H1 (cell line): ENCODE measurements around the gene PYY. TPM values are rescaled to one million over a fixed set of nuclear protein-coding genes. Genes with fewer than 3 reads are reported as not detected.

Source experiments
- CTCF ChIA-PET: fragments of 300-600 bp; sonication (Branson Sonifier 250); formaldehyde crosslinking; loops from one replicate; lab custom pipeline; 2021; ENCODE audit not compliant: partially characterized antibody; lab: Charles Lee
- POLR2A ChIA-PET: fragments of 300-600 bp; sonication (Branson Sonifier 250); formaldehyde crosslinking; loops from one replicate; lab custom pipeline; 2021; ENCODE audit warnings: inconsistent platforms; ENCODE audit not compliant: partially characterized antibody; lab: Charles Lee
- DNase-seq, 2 experiments: peaks; one replicate each; pipeline versions ENCODE4 v3.0.0 to v3.0.0-alpha.2; 2010 to 2022; ENCODE audit warnings: low spot score in 2 of 2, low read depth in 1 of 2, mixed read lengths in 1 of 2
- FAIRE-seq: peaks from 2 replicates; lab custom pipeline; 2011; peaks lifted over from hg19 to GRCh38; lab: Jason Lieb, UNC
- H2AFZ ChIP-seq: 2 replicates; pipeline ENCODE4 v1.8.1; 2012; ENCODE audit warnings: low read length, inconsistent platforms
- H2AK5ac ChIP-seq: 2 replicates; pipeline ENCODE4 v1.6.1; 2013; ENCODE audit warnings: low read depth, low read length
- H2BK120ac ChIP-seq: replicated peaks from 2 replicates; pipeline ENCODE3; 2013; ENCODE audit warnings: low read depth, low read length, inconsistent platforms
- H2BK12ac ChIP-seq: 2 replicates; pipeline ENCODE4 v1.6.1; 2013; ENCODE audit warnings: low read depth, low read length
- H2BK15ac ChIP-seq: 2 replicates; pipeline ENCODE4 v1.6.1; 2013; ENCODE audit warnings: low read length
- H2BK20ac ChIP-seq: 2 replicates; pipeline ENCODE4 v1.6.1; 2013; ENCODE audit warnings: low read length
- H2BK5ac ChIP-seq: 2 replicates; pipeline ENCODE4 v1.6.1; 2013; ENCODE audit warnings: low read depth, low read length
- H3K14ac ChIP-seq: 2 replicates; pipeline ENCODE4 v1.6.1; 2013; ENCODE audit warnings: inconsistent platforms; ENCODE audit not compliant: insufficient read length
- H3K18ac ChIP-seq: 2 replicates; pipeline ENCODE4 v1.6.1; 2013; ENCODE audit warnings: low read length; ENCODE audit errors: extremely low read depth
- H3K23ac ChIP-seq: 2 replicates; pipeline ENCODE4 v1.6.1; 2013; ENCODE audit warnings: inconsistent platforms; ENCODE audit not compliant: insufficient read length
- H3K23me2 ChIP-seq: 2 replicates; pipeline ENCODE4 v1.6.1; 2013; ENCODE audit warnings: low read depth, low read length
- H3K27ac ChIP-seq: 2 replicates; pipeline ENCODE4 v1.6.1; 2011; ENCODE audit warnings: low read depth, low read length, inconsistent platforms
- H3K27me3 ChIP-seq, 4 experiments: replicated peaks in 1 of 4; 1 replicate in 1 of 4; 2 replicates in 3 of 4; pipeline versions ENCODE4 v1.6.1 to v1.8.1; 2011 to 2013; ENCODE audit warnings: low read length in 3 of 4, mild to moderate bottlenecking in 3 of 4, inconsistent platforms in 2 of 4, mixed read lengths in 2 of 4, moderate library complexity in 1 of 4; ENCODE audit not compliant: control insufficient read depth in 3 of 4, insufficient read depth in 3 of 4; ENCODE audit errors: extremely low read depth in 1 of 4
- H3K36me3 ChIP-seq, 4 experiments: 2 replicates each; pipeline versions ENCODE4 v1.6.1 to v1.8.1; 2011 to 2013; ENCODE audit warnings: mild to moderate bottlenecking in 4 of 4, low read length in 3 of 4, moderate library complexity in 2 of 4, control low read depth in 1 of 4, inconsistent platforms in 1 of 4; ENCODE audit not compliant: insufficient read depth in 4 of 4, control insufficient read depth in 2 of 4
- H3K4ac ChIP-seq: replicated peaks from 2 replicates; pipeline ENCODE3; 2013; ENCODE audit warnings: low read length, low read depth, mixed read lengths, inconsistent platforms; ENCODE audit not compliant: insufficient read length
- H3K4me1 ChIP-seq, 4 experiments: replicated peaks in 1 of 4; 1 replicate in 1 of 4; 2 replicates in 3 of 4; pipeline versions ENCODE4 v1.6.1 to v1.8.1; 2011 to 2013; ENCODE audit warnings: low read length in 3 of 4, inconsistent platforms in 2 of 4, mixed read lengths in 1 of 4; ENCODE audit not compliant: insufficient read depth in 4 of 4, control insufficient read depth in 3 of 4
- H3K4me2 ChIP-seq, 2 experiments: 2 replicates each; pipeline versions ENCODE4 v1.6.1 to v1.8.1; 2011 to 2013; ENCODE audit warnings: low read depth in 2 of 2, low read length in 2 of 2, control low read depth in 1 of 2, inconsistent platforms in 1 of 2, mild to moderate bottlenecking in 1 of 2; ENCODE audit not compliant: insufficient read depth in 1 of 2
- H3K4me3 ChIP-seq, 4 experiments: fragments of 200-600, 300-600 bp in 1 of 4; sonication (generic), shearing (Covaris generic), sonication (Bioruptor Twin) in 1 of 4; 2 replicates each; pipeline versions ENCODE4 v1.5.1 to v1.8.1; 2011 to 2016; ENCODE audit warnings: low read length in 4 of 4, low read depth in 3 of 4, control low read depth in 2 of 4, inconsistent platforms in 2 of 4, mild to moderate bottlenecking in 2 of 4, mixed read lengths in 1 of 4, moderate library complexity in 1 of 4; ENCODE audit not compliant: insufficient read depth in 2 of 4; ENCODE audit errors: extremely low read depth in 1 of 4
- H3K56ac ChIP-seq: replicated peaks from 2 replicates; pipeline ENCODE3; 2013; ENCODE audit warnings: low read depth, mild to moderate bottlenecking, mixed read lengths, low read length, inconsistent platforms; ENCODE audit not compliant: insufficient read length
- H3K79me1 ChIP-seq: 2 replicates; pipeline ENCODE4 v1.6.1; 2013; ENCODE audit warnings: low read depth, low read length, control low read depth
- H3K79me2 ChIP-seq, 2 experiments: 2 replicates each; pipeline versions ENCODE4 v1.6.1 to v1.8.1; 2012 to 2013; ENCODE audit warnings: low read length in 2 of 2, mild to moderate bottlenecking in 2 of 2, inconsistent platforms in 1 of 2; ENCODE audit not compliant: insufficient read depth in 2 of 2, control insufficient read depth in 1 of 2
- H3K9ac ChIP-seq, 4 experiments: replicated peaks in 1 of 4; 1 replicate in 1 of 4; 2 replicates in 3 of 4; pipeline versions ENCODE4 v1.6.1 to v1.8.1; 2011 to 2013; ENCODE audit warnings: low read depth in 3 of 4, low read length in 3 of 4, control low read depth in 2 of 4, mild to moderate bottlenecking in 2 of 4, moderate library complexity in 2 of 4, inconsistent platforms in 1 of 4; ENCODE audit errors: extremely low read depth in 1 of 4
- H3K9me3 ChIP-seq, 2 experiments: 2 replicates each; pipeline versions ENCODE4 v1.6.1 to v1.8.1; 2012 to 2013; ENCODE audit warnings: mild to moderate bottlenecking in 2 of 2, moderate library complexity in 2 of 2, control low read depth in 1 of 2, inconsistent platforms in 1 of 2, low read depth in 1 of 2, low read length in 1 of 2, mixed read lengths in 1 of 2; ENCODE audit not compliant: insufficient read depth in 2 of 2
- H4K20me1 ChIP-seq, 2 experiments: replicated peaks in 1 of 2; 2 replicates each; pipeline versions ENCODE3 to v1.8.1; 2011 to 2013; ENCODE audit warnings: inconsistent platforms in 2 of 2, low read length in 2 of 2, mild to moderate bottlenecking in 1 of 2; ENCODE audit not compliant: insufficient read depth in 2 of 2, control insufficient read depth in 1 of 2
- H4K5ac ChIP-seq: 2 replicates; pipeline ENCODE4 v1.6.1; 2013; ENCODE audit warnings: low read length, low read depth, mixed read lengths, inconsistent platforms; ENCODE audit not compliant: insufficient read length
- H4K8ac ChIP-seq: 2 replicates; pipeline ENCODE4 v1.8.0; 2013; ENCODE audit warnings: mild to moderate bottlenecking, moderate library complexity, low read length, inconsistent platforms; ENCODE audit not compliant: insufficient read depth; ENCODE audit errors: extremely low read depth
- H4K91ac ChIP-seq: replicated peaks from 2 replicates; pipeline ENCODE3; 2013; ENCODE audit warnings: low read length, mixed read lengths, inconsistent platforms; ENCODE audit not compliant: insufficient read length
- CREB1 ChIP-seq: IDR thresholded peaks from 2 replicates; pipeline ENCODE4 v1.6.1; 2012; ENCODE audit warnings: inconsistent platforms
- GABPA ChIP-seq: IDR thresholded peaks from 2 replicates; pipeline ENCODE4 v1.6.1; 2011; ENCODE audit warnings: mild to moderate bottlenecking, low read length, moderate library complexity, borderline replicate concordance; ENCODE audit not compliant: insufficient read depth
- KDM4A ChIP-seq: IDR thresholded peaks from one replicate; pipeline ENCODE4 v1.7.1; 2012; ENCODE audit warnings: low read depth, mild to moderate bottlenecking, moderate library complexity, low read length, inconsistent platforms; ENCODE audit not compliant: severe bottlenecking
- MAFK ChIP-seq: IDR thresholded peaks from 2 replicates; pipeline ENCODE4 v1.6.1; 2012; ENCODE audit warnings: low read depth, mild to moderate bottlenecking, improper control_type of control experiment, low read length
- RNF2 ChIP-seq: fragments of 200-900, 300-1000 bp; sonication (generic); IDR thresholded peaks from 2 replicates; pipeline ENCODE4 v1.7.1; 2016; ENCODE audit warnings: borderline replicate concordance, low read depth, mild to moderate bottlenecking, antibody characterized with exemption, low read length; ENCODE audit not compliant: poor library complexity, severe bottlenecking; ENCODE audit errors: missing control alignments
- TAF1 ChIP-seq: IDR thresholded peaks from 2 replicates; pipeline ENCODE4 v1.6.1; 2011; ENCODE audit warnings: mild to moderate bottlenecking, low read depth, low read length
- WGBS, 2 experiments: shearing (Covaris generic) in 1 of 2; methylation state at CpG; one replicate each; pipeline versions ENCODE4 v1.1.6 to v1.1.7; 2013 to 2015; ENCODE audit warnings: low lambda C conversion rate in 2 of 2, mixed read lengths in 2 of 2, inconsistent platforms in 1 of 2, low coverage in 1 of 2, missing lambda C conversion rate in 1 of 2; ENCODE audit not compliant: insufficient replicate concordance in 2 of 2, insufficient coverage in 1 of 2, insufficient read length in 1 of 2; ENCODE audit errors: extremely low coverage in 1 of 2, missing lambda C conversion rate in 1 of 2; 5-methylcytosine and 5-hydroxymethylcytosine counted together
- polyA plus RNA-seq, 7 experiments: library from polyadenylated mRNA; depleted of rRNA in 3 of 7; stranded (reverse) in 5 of 7; unstranded in 2 of 7; fragments of >200 nt in 5 of 7; fragments of 200-250 nt in 2 of 7; gene quantifications; 1 replicate in 5 of 7; 2 replicates in 1 of 7; 4 replicates in 1 of 7; pipeline versions ENCODE4 v1.2.1 to v1.2.3, GENCODE V29; 2011 to 2013; ENCODE audit warnings: missing spikeins in 2 of 7, mixed read lengths in 2 of 7
- total RNA-seq: library from RNA; stranded (reverse); fragmentation: NEBNext Ultra II Directional; extraction: Animal tissue kit (Norgen Biotek cat#: 25700); gene quantifications from 2 replicates; pipeline ENCODE4 v1.2.1, GENCODE V29; 2021

PYY gene
- total and polyA plus RNA-seq, 2 of the 8 experiments (the other 6 are each of a cell fraction or from before 2014, with no cell fraction given) = 0.93 to 3.4 TPM

- POLR2A ChIA-PET = interaction anchor here (1.5 kb wide), 1 partner anchor 11 kb away, joined by 4 read pairs; no protein-coding TSS in a partner anchor
- H2BK20ac ChIP-seq = no peak overlapping the region
- no peak overlapping the region for H3K9ac ChIP-seq
- H3K18ac ChIP-seq = no peak overlapping the region
- H3K56ac ChIP-seq = no peak overlapping the region
- no peak overlapping the region for H3K23ac ChIP-seq
- no peak overlapping the region for H3K4me2 ChIP-seq
- peaks cover 4 to 6% (median 4%) of the 10 kb centered on the region in 4 experiments; a peak in 5 of 7 replicates for H3K4me1 ChIP-seq
- H2BK5ac ChIP-seq = no peak overlapping the region
- peaks cover 0 to 7% of the 10 kb centered on the region in 2 experiments for H4K20me1 ChIP-seq
- H3K36me3 ChIP-seq = no peaks in the 10 kb centered on the region; a peak in 1 of 8 replicates
- no peak overlapping the region for H2AFZ ChIP-seq
- no peak overlapping the region for H4K5ac ChIP-seq
- H3K4me3 ChIP-seq = no peak overlapping the region
- H3K27me3 ChIP-seq = peaks cover 0 to 15% (median 11%) of the 10 kb centered on the region in 4 experiments; a peak in 6 of 7 replicates
- no peaks in the 10 kb centered on the region for H3K79me2 ChIP-seq
- TF ChIP-seq TAF1 (no peak), KDM4A (no peak), GABPA (no peak), RNF2 (no peak), CREB1 (no peak), MAFK (no peak)
- 85% methylated on average over 8 of the region's 8 CpGs; no CpG with 5 or more reads in 1 of the 2 experiments for WGBS, 2 experiments
- 0 out of 2 replicates have a peak overlapping the region, but pooled peaks have one; percentile 13 for H2AK5ac ChIP-seq
- peaks cover 16% of the 10 kb centered on the region for H3K23me2 ChIP-seq
- CTCF ChIA-PET = interaction anchor here (1.0 to 25.8 kb wide), 8 partner anchors 11 to 122 kb away, joined by 3 to 403 read pairs (median 30); partner anchors contain the start of gene PPY
- H2BK15ac ChIP-seq = peak overlapping the region; percentile 72; the same call in 1 of the 2 replicates
- no peaks in the 10 kb centered on the region for H3K9me3 ChIP-seq
- DNase-seq (no peak), FAIRE-seq (no peak)
- H2BK120ac ChIP-seq = no peak overlapping the region
- no peak overlapping the region for H3K4ac ChIP-seq
- no peak overlapping the region for H3K14ac ChIP-seq
- no peak overlapping the region for H4K91ac ChIP-seq
- H3K27ac ChIP-seq = no peak overlapping the region
- no peaks in the 10 kb centered on the region for H3K79me1 ChIP-seq
- H4K8ac ChIP-seq = no peak overlapping the region
- H2BK12ac ChIP-seq = no peak overlapping the region
These were observed 41.8 kb downstream of the PYY start for GRCh38 chr17:43911904-43912303.
